Subcutaneous adipose tissue (tissue), 4 donors: ENCODE data around the gene IGF2BP3. TPM values are rescaled to one million over a fixed set of nuclear protein-coding genes. Genes with fewer than 3 reads are reported as not detected.

ENCODE experiments used
- total RNA-seq, 4 donors: library from RNA; depleted of rRNA; stranded (reverse); fragments of >200 nt; gene quantifications; one replicate each; pipeline ENCODE4 v1.1.0, GENCODE V29; 2016
- TF ChIP-seq, protein P1 (sequence below): fragments of 450-650 bp; IDR thresholded peaks from one replicate; pipeline ENCODE4 v1.5.1; 2016; ENCODE audit warnings: low read depth, mild to moderate bottlenecking, control low read depth, antibody characterized with exemption, moderate library complexity

The IGF2BP3 gene
- total RNA-seq, 4 donors from 2014 or later: 0.94 to 3.6 (median 1.8) TPM

DNA sequence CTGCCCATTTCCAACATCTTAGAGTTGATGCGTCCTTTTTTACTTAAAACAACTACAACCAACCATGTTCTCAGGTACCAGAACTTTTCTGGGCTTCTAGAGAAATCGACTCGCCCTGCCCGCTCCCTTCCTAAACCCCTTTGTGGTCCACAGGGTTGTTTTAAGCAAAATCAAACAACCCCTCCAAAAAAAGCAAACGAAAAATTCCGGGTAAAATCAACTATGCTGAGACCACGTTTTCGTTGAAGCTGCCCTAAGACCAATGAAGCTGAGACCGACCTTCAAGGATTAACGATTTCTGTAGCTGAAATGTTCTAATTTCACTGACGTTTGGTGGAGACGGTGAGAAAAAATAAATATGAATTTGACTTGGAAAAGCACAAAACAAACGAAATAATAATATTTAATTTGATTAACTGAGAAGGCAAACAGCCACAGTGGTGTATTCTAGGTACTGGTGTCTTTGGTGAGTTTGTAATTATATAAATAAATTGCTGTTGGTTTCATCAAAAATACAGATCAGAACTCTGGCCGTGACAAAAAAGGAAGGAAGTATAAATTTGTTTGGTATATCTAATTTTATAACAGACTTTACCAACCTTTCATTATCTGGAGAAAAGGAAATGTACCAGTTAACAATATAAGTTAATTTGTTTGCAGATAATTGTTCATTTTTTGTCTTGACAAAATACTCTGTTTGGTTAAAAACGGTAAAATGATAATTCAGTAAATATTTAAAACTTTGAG lies 4.7 kb upstream of the IGF2BP3 start:
- TF ChIP-seq, protein P1, sequence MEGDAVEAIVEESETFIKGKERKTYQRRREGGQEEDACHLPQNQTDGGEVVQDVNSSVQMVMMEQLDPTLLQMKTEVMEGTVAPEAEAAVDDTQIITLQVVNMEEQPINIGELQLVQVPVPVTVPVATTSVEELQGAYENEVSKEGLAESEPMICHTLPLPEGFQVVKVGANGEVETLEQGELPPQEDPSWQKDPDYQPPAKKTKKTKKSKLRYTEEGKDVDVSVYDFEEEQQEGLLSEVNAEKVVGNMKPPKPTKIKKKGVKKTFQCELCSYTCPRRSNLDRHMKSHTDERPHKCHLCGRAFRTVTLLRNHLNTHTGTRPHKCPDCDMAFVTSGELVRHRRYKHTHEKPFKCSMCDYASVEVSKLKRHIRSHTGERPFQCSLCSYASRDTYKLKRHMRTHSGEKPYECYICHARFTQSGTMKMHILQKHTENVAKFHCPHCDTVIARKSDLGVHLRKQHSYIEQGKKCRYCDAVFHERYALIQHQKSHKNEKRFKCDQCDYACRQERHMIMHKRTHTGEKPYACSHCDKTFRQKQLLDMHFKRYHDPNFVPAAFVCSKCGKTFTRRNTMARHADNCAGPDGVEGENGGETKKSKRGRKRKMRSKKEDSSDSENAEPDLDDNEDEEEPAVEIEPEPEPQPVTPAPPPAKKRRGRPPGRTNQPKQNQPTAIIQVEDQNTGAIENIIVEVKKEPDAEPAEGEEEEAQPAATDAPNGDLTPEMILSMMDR: no peak

GRCh38 chr7:23474094-23474828 lies 4.0 kb upstream of the IGF2BP3 start:
- TF ChIP-seq, protein P1: no peak

DNA sequence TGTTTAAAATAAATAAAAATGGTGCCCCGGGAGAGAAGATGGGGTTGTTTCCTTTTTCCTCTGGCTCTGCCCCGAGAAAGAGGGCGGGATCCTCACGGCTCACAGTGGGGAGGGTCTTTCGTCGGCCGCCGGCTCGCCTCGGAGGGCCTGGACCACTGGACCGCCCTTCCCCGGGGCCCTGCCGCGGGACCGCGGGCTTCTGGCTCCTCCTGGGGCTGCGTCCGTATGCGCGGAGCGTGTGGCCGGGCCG lies 3.5 kb upstream of the IGF2BP3 start:
- TF ChIP-seq, protein P1: no peak

DNA sequence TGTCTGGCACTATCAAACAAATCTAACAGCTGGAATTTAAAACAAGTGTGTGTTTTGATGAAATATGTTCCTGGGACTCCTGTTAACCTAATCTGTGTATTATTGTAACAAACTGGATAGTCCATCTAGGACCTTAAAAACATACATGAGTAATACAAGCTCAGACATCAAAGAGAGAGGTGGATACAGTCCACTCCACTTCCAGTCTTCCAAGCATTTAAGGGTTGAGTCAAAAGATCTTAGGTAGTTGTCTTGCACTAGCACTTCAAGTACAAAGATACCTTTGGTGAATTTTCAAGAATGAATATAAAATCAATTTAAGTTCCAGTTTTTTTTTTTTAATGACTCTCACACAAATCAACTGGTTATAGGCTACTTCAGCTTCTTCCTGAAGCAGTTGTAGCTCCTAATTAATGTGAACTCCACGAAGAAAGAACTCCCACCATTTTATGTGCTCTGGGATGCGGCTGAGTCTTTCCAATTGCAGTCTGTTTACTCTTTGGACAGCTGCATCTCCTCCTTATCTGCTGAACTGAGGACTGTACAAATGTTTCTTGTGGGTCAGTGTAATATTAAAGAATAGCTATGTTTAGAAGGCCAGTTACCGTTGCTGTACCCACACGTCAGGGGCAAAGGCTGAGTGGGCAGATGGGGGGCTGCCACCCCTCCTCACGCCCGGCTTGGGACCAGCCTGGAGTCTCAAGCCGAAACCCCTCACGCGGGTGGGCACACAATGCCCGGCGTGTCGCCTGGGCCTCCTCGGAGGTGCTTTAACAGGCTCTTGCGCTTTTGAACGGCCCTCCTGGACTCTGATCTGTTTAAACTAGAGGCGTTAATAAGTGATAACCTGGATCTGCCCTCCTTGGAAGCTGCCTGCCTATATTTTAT lies 2.9 kb upstream of the IGF2BP3 start:
- TF ChIP-seq, protein P1: no peak

GRCh38 chr7:23472556-23472955 lies 2.3 kb upstream of the IGF2BP3 start:
- TF ChIP-seq, protein P1: no peak

GRCh38 chr7:23472046-23472445 lies 1.8 kb upstream of the IGF2BP3 start:
- TF ChIP-seq, protein P1: no peak
